Neural progenitor cell (in vitro differentiated cells): Measurements from ENCODE around the gene COPA.

Experiments
- EZH2 ChIP-seq: fragments of 200-600 bp; sonication (generic); IDR thresholded peaks from 2 replicates; pipeline ENCODE4 v1.6.1; 2017; ENCODE audit warnings: antibody characterized with exemption, mild to moderate bottlenecking, moderate library complexity
- TF ChIP-seq, protein P1 (sequence below): fragments of 200-600 bp; sonication (generic); IDR thresholded peaks from 2 replicates; pipeline ENCODE4 v1.5.1; 2017; ENCODE audit warnings: antibody characterized with exemption, mild to moderate bottlenecking

DNA sequence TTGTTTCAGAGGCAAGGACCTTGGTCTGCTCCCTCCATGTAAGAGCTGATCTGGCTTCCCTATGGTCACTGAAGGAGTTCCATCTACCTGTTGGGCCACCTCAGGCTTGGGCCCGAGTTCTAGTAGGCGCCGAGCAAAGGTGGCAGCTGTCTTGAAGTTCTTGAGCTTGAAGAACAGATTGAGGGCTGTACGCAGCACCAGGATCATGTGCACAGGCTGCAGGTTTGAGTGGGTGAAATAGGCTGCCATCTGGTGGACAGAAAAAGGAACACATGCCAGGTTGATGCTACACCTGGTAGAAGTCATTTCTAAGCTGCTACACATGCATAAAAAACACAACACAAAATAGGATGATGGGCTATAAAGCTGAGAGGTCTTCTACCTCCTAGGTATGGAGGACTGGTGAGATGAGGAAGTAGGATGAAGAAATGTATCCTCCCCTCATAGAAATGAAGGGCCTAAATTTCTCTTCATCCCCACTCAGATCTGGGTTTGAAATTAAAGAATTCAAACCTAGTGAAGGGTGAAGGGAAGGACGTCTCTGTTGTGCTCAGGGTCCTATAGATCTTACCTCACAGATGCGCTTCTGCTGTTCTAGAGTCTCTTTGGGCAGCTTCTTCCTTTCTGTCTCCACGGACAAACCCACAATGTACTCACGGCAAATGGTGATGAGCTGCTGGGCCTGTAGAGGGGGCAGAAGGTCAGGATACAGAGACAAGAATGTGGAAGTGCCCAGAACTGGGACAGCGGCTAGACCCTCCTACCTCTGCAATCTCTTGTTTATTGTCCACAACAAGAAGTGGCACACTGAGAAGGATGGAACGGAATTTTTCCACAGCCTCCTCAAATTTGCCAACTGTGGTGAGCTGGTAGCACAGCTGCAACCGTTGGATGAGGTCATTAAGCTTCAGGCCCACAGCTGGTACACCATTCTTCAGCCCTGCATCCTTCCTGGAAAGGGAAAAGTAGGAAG lies 51.5 kb downstream of the COPA start:
- TF ChIP-seq, protein P1, sequence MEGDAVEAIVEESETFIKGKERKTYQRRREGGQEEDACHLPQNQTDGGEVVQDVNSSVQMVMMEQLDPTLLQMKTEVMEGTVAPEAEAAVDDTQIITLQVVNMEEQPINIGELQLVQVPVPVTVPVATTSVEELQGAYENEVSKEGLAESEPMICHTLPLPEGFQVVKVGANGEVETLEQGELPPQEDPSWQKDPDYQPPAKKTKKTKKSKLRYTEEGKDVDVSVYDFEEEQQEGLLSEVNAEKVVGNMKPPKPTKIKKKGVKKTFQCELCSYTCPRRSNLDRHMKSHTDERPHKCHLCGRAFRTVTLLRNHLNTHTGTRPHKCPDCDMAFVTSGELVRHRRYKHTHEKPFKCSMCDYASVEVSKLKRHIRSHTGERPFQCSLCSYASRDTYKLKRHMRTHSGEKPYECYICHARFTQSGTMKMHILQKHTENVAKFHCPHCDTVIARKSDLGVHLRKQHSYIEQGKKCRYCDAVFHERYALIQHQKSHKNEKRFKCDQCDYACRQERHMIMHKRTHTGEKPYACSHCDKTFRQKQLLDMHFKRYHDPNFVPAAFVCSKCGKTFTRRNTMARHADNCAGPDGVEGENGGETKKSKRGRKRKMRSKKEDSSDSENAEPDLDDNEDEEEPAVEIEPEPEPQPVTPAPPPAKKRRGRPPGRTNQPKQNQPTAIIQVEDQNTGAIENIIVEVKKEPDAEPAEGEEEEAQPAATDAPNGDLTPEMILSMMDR = peak; percentile 75
- no peak for TF ChIP-seq EZH2
